Limb (tissue), 2 donors: ENCODE results near the gene TMEM176B.

ENCODE experiments used
- DNase-seq, 2 donors: peaks; one replicate each; pipeline ENCODE4 v3.0.0-alpha.2; 2016; ENCODE audit errors: extremely low spot score in 2 of 2

TMEM176B gene

DNA sequence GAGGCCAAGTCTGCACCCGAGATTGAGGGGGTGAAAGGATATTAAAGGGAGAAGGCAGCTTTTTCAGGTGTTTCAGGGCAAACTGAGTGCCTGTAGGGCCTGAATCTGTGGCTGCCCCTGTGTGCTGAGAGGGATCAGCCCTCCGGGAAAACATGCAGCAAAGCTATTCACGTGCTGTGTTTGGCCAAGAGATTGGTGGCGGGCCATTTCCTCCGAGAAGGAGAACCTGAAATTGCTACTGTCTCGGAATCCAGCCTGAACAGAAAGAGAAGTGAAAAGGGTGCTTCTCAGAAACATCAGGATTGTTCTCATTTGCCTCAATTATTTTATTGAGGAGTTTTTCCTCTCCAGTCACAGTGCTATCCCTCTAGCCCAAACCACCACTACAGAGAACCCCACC is 46.9 kb downstream of the TMEM176B start:
- DNase-seq: no peak

DNA sequence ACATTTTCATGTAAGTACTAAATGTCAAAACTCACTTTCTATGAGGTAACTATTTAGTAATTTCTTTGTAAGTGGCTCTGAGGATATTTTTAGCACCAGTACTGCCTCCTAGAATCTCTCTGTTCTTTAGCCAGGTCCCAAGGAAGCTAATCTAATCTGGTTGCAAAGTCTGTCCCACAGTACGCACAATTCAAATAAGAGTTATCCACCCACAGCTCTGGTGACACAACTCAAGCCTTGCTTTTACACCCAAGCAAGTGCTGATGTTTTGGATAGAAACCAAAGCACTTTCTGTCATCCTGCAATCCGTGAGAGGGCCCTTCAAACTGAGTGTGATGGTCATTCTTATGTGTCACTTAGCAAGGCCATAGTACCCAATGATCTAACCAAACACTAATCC is 48.5 kb downstream of the TMEM176B start:
- DNase-seq: no peak

DNA sequence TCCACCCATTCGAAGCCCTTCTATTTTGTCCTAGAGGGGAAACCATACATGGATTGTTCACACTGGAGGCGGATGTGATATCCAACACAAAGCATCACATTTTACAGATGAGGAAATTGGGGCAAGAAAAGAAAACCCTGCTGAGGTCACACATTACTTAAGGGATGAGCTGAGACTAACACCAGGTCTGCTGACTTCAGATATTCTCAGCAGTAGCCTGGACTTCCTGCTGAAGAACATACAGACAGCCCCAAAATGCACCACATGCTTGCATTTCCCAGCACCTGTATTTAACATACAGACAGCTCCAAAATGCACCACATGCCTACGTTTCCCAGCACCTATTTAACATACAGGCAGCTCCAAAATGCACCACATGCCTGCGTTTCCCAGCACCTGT is 51.8 kb downstream of the TMEM176B start:
- no peak for DNase-seq

DNA sequence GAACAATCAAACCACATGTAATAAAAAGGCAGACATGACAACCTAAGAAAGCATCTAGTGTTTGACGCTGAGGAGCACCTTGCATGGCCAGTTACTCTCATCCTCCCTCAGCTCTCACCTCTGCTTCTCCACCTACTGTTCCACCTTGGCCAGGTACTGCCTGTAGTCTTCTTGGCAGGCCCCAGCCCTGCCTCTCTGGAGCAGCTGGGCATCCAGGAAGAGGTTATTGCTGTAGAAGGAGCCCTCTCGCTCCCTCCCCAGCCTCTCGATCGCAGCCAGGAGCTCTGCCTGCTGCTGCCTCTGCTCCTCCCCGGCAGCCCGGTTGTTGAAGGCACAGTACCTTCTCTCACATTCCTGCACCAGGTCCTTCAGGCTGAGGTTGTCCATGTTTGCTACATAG is 53.2 kb downstream of the TMEM176B start:
- DNase-seq: no peak

DNA sequence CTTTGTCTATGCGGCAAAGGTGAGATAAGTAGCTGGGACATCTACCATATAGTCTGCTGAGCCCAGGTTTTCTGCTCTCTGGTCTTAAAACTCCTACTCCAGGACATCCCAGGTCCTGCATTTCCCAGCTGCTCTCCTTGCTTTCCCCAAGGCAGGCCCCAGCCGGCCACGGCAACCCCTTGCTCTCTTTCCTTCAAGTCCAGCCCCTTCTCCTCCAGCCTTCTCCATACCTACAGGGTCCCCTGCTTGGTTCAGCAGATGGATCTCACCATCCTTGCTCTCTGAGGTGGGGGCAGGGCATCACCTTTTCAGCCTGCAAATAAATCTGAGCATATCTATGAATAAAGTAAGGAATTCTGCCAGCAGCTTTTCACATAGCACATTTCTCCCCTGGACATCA is 54.3 kb downstream of the TMEM176B start:
- no peak for DNase-seq

DNA sequence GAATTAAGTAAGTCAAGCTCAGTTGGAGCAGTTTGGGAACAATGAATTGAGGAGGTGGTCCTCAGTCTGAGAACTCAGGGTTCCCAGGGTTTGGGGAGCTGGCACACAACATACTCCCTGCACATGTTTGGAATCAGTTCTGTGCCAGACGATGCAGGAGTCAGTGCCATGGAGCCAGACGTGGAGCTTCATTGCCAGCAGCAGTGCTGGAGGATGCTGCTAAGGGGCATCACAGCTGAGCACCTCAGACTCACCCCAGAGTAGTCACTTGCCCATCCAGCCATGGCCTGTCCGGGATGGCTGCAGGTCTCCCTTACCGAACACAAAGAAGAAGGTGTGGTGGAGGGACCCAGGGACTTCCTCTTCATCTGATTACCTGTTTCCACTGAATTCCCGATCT is 55.1 kb downstream of the TMEM176B start:
- DNase-seq: no peak

DNA sequence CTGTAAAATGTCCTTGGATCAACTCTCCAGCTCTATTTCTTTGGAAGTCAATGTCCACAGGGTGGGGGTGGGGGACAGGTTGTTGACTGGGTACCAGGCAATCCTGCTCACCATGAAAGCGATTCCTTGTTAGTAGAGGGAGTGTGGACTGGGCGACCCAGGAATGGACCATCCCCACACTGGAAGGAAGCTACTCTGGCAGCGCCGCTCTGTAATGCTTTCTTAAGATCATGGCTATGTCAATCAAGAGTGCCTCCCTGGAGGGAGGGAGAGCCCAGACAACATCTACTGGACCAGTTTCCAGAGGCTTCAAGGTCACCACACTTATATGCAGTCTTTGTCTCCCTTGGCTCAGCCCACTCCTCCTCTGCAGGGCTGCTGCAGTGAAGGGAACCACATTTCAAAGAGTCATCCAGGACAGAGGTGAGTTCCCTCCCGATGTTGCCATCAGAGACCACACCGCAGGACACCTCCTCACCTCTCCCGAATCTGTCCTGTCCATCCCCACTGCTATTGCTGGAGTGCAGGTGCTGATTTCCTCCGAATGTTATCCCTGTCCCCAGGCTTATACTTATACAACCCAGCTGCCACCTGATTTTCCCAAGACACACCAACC is 56.0 kb downstream of the TMEM176B start:
- no peak for DNase-seq

DNA sequence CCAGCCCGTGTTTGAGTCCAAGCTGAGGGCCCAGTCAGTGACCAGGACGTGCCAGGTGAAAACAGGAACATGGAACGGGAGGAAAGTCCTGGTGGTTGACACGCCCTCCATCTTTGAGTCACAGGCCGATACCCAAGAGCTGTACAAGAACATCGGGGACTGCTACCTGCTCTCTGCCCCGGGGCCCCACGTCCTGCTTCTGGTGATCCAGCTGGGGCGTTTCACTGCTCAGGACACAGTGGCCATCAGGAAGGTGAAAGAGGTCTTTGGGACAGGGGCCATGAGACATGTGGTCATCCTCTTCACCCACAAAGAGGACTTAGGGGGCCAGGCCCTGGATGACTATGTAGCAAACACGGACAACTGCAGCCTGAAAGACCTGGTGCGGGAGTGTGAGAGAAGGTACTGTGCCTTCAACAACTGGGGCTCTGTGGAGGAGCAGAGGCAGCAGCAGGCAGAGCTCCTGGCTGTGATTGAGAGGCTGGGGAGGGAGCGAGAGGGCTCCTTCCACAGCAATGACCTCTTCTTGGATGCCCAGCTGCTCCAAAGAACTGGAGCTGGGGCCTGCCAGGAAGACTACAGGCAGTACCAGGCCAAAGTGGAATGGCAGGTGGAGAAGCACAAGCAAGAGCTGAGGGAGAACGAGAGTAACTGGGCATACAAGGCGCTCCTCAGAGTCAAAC is 57.7 kb downstream of the TMEM176B start:
- DNase-seq: no peak
